Measurements from ENCODE around the gene GPR26.

GPR26 gene

DNA sequence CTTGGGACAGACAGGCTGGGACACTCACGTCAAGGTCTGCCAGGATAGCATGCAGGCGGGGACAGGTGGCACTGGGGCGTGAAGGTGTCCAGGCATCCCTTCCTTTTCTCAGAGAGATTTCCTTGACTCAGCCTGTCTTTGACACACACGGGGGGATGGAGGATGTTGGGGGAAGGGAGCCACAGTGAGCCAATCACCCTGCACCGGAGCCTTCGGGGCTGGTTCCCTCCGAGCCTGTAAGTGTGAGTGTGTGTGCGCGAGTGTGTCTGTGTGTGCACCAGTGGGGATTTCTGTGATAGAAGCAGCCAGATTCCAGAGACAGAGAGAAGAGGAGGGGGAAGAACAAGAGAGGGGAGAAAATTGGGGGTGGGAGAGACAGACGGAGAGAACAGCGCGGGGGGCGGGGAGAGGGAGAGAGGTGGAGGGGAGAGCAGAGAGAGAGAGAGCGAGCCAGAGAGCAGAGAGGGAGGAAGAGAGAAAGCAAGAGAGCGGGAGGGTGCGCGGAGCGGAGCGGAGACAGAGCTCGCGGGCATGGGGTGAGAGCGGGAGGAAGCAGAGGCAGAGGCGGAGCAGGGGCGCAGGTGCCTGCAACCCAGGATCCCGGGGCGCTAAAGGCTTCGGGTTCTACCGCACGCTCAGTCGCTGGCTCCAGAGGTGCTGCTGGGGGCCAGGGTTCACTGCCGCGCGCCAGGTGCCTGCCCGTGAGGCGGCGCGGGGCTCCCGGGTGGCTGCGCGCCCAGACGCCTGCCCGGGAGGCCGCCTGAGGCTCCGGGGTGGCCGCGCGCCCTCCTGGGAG, 466 bp upstream of the GPR26 start:
- TF ChIP-seq, protein P1, sequence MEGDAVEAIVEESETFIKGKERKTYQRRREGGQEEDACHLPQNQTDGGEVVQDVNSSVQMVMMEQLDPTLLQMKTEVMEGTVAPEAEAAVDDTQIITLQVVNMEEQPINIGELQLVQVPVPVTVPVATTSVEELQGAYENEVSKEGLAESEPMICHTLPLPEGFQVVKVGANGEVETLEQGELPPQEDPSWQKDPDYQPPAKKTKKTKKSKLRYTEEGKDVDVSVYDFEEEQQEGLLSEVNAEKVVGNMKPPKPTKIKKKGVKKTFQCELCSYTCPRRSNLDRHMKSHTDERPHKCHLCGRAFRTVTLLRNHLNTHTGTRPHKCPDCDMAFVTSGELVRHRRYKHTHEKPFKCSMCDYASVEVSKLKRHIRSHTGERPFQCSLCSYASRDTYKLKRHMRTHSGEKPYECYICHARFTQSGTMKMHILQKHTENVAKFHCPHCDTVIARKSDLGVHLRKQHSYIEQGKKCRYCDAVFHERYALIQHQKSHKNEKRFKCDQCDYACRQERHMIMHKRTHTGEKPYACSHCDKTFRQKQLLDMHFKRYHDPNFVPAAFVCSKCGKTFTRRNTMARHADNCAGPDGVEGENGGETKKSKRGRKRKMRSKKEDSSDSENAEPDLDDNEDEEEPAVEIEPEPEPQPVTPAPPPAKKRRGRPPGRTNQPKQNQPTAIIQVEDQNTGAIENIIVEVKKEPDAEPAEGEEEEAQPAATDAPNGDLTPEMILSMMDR (IDR thresholded peaks at IDR 0.05) = no peak
- TF ChIP-seq ZFX (IDR thresholded peaks at IDR 0.05; ENCODE audit: borderline replicate concordance) = no peak
- no peak overlapping the region for H3K27ac ChIP-seq

DNA sequence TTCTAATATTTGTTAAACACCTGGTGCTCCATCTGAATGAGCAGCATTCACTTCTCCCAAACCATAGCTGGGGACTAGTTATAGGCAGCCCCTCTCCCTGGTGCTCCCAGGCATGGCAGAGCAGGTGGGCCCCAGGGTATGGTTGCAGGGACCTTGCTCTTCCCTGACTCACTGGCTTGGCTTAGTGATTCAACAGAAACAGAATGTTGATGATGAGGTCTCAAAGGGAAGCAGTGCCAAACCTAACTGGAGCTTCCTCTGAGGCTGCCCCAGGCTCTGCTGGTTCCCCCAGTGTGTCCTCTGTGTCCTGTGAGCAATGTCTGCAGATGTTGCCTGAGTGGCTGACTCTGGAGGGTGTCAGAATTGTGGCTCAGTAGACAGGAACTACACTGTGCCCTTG, 3.7 kb downstream of the GPR26 start:
- no peak overlapping the region for H3K27ac ChIP-seq
- no peak for TF ChIP-seq ZFX (IDR thresholded peaks at IDR 0.05; ENCODE audit: borderline replicate concordance)

DNA sequence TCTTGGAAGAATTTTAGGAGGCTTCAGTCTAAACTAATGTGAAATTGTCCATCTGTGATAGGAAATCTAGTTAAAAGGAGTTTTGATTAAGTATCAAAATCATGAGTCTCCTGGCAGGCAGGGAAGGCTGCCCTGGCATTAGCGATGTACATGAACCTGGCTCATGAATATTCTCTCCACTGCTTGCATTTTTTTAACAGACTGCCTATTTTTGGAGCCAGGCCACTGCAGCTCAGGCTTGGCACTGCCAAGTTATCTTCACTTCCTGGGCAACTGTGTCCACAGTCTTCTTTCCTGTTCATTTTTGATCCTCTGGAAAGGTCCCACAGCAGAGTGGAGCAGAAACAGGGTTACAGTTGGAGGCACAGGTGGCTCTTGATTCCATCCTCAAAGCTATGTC, 7.0 kb downstream of the GPR26 start:
- TF ChIP-seq ZFX (IDR thresholded peaks at IDR 0.05; ENCODE audit: borderline replicate concordance) = no peak
- TF ChIP-seq, protein P1 (IDR thresholded peaks at IDR 0.05) = no peak

DNA sequence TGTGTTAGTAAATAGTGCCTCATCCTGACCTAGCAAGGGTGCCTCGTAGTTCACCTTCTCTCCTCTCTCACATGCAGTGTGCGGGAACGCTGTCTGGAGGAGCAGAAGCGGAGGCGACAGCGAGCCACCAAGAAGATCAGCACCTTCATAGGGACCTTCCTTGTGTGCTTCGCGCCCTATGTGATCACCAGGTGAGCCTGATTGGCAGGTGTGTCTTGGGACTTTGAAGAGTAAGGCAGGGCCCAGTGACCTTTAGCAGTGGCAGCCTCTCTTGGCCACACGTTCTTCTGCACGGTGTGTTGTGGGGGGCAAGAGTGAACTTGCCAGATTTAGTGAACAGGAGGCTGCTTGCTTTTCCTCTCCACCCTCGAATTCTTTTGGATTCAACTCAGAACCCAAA, 8.6 kb downstream of the GPR26 start:
- H3K27ac ChIP-seq = no peak overlapping the region
- TF ChIP-seq ZFX (IDR thresholded peaks at IDR 0.05; ENCODE audit: borderline replicate concordance) = no peak
- TF ChIP-seq, protein P1 (IDR thresholded peaks at IDR 0.05) = no peak

More for the DNA sequence above, 7.0 kb downstream of the GPR26 start:
- H3K27ac ChIP-seq = no peak overlapping the region

DNA sequence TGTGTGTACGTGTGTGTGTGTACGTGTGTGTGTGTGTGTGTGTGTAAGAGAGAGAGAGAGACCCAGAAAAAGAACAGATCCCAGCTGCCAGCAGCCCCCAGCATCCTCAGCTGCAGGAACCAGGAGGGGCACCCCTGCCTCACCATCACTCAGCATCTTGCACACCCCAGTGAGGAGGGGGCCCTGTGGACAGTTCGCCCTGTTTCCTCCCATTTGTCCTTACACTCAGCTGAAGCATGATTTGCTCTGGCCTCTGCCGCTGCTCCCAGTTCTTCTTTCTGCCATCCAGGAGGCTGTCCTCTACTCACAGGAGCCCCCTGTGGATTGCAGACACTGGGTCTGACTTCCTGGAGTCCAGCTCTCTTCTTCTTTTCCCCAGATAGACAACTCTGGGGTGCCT, 9.7 kb downstream of the GPR26 start:
- no peak for TF ChIP-seq ZFX (IDR thresholded peaks at IDR 0.05; ENCODE audit: borderline replicate concordance)
- TF ChIP-seq, protein P1 (IDR thresholded peaks at IDR 0.05) = no peak

DNA sequence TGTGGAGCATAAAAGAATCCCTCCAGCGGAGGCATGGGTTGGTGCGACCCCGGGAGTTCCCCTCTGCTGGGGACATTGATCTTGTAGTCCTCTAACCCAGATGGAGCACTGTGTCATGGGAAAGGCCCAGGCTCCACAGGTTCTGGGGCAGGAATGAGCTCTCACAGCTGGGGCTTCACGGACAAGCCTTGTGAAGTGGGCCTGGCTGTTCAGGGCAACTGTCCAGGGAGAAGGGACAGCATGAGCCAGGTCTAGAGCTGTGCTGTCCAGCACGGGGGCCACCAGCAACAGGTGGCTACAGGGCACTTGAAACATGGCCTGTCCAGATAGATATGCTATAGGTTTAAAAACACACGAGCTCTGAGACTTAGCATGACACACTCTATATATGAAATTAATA, 11.4 kb downstream of the GPR26 start:
- no peak overlapping the region for H3K27ac ChIP-seq
- TF ChIP-seq, protein P1 (IDR thresholded peaks at IDR 0.05) = no peak
- no peak for TF ChIP-seq ZFX (IDR thresholded peaks at IDR 0.05; ENCODE audit: borderline replicate concordance)

More for the DNA sequence above, 9.7 kb downstream of the GPR26 start:
- no peak overlapping the region for H3K27ac ChIP-seq

DNA sequence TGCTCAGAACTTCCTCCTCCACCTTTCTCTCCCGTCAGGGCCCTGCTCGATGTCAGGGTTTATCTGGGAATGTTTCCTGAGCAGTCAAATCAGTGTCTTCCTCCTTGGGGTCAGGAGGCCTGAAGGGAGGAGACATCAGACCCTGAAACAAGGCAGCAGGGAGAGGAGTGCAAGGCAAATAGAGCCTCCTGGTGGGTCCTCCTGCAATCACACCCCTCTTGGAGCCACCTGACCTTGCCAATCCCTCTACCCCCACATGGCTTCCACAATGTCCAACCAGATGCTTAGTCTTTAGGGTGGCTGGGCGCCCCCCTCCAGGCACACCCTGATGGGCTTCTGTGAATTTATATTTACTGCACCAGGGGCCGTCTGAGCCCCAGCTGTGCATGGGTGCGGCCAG, 12.2 kb downstream of the GPR26 start:
- no peak overlapping the region for H3K27ac ChIP-seq
- TF ChIP-seq, protein P1 (IDR thresholded peaks at IDR 0.05) = no peak
- TF ChIP-seq ZFX (IDR thresholded peaks at IDR 0.05; ENCODE audit: borderline replicate concordance) = no peak
